ENCODE measurements around the gene RNASE4.
"Not testable (repeated sequence)": the region's sequence is repeated elsewhere in the genome, so short reads cannot be mapped to it uniquely, and the experiment has no call there.

RNASE4 gene

DNA sequence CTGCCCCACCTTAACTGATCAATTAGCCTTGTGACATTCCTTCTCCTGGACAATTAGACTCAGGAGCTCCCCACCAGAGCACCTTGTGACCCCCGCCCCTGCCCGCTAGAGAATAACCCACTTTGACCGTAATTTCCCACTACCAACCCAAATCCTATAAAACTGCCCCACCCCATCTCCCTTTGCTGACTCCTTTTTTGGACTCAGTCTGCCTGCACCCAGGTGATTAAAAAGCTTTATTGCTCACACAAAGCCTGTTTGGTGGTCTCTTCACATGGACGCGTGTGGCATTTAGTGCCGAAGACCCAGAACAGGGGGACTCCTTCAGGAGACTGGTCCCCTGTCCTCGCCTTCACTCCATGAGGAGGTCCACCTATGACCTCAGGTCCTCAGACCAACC lies 16.6 kb downstream of the RNASE4 start:
- not testable (repeated sequence) for H3K4me1 Mint-ChIP-seq (ENCODE audit: low read depth); H3K4me3 Mint-ChIP-seq; H3K36me3 Mint-ChIP-seq (ENCODE audit: low read depth); H3K27me3 Mint-ChIP-seq (ENCODE audit: low read depth); H3K9me3 Mint-ChIP-seq; H3K27ac Mint-ChIP-seq

- H3K27ac Mint-ChIP-seq = no peak overlapping the region
- H3K27me3 Mint-ChIP-seq (ENCODE audit: low read depth) = no peaks in the 10 kb centered on the region
- H3K36me3 Mint-ChIP-seq (ENCODE audit: low read depth) = no peaks in the 10 kb centered on the region
- H3K4me1 Mint-ChIP-seq (ENCODE audit: low read depth) = no peaks in the 10 kb centered on the region
- H3K9me3 Mint-ChIP-seq = no peaks in the 10 kb centered on the region
- H3K4me3 Mint-ChIP-seq = no peak overlapping the region
These were observed 22.4 kb downstream of the RNASE4 start for GRCh38 chr14:20706657-20707355.

DNA sequence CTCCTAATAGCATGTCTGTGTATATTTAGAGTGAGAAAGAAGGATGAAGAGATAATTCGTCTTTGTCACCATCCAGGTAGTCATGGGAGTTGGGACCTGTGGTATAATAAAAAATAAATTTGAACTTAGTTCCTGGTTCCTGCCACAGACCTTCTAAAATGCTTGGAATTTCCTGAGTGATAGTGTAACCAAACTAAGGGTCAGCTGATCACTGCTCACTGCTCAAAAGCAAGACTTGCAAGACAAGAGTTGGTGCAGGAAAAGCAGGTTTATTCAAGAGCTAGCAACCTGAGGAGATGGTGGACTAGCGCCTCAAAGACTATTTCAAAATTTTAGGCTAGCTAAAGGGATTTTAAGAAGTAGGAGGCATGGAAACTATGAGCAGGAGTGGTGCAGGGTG lies 23.3 kb downstream of the RNASE4 start:
- Mint-ChIP-seq H3K27ac (no peak overlapping the region), H3K27me3 (ENCODE audit: low read depth) (no peaks in the 10 kb centered on the region), H3K4me3 (no peak overlapping the region), H3K4me1 (ENCODE audit: low read depth) (no peaks in the 10 kb centered on the region), H3K9me3 (no peaks in the 10 kb centered on the region), H3K36me3 (ENCODE audit: low read depth) (no peaks in the 10 kb centered on the region)

DNA sequence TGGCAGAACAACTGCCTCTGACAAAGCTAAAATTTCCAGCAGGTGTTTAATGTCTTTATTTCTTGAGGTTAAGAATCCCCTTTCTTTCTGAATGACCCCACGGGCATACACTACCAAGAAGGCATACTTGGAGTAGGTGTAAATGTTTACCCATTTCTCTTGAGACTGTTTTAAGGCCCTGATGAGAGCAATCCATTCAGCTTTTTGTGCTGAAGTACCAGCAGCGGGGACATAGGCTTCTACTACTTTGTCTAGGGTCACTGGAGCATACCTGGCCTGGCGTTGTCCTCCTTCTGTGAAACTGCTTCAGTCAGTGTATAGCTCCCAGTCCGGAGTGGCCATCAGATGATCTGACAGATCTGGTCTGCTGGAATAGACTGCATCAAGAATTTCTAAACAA lies 26.9 kb downstream of the RNASE4 start:
- Mint-ChIP-seq H3K4me3 (no peak overlapping the region), H3K4me1 (ENCODE audit: low read depth) (no peaks in the 10 kb centered on the region), H3K27ac (no peak overlapping the region), H3K36me3 (ENCODE audit: low read depth) (no peaks in the 10 kb centered on the region), H3K27me3 (ENCODE audit: low read depth) (peaks cover 12% of the 10 kb centered on the region), H3K9me3 (no peaks in the 10 kb centered on the region)

GRCh38 chr14:20711685-20712084 lies 27.3 kb downstream of the RNASE4 start:
- Mint-ChIP-seq H3K9me3 (no peaks in the 10 kb centered on the region), H3K27ac (no peak overlapping the region), H3K4me1 (ENCODE audit: low read depth) (no peaks in the 10 kb centered on the region), H3K27me3 (ENCODE audit: low read depth) (peaks cover 12% of the 10 kb centered on the region), H3K4me3 (no peak overlapping the region), H3K36me3 (ENCODE audit: low read depth) (no peaks in the 10 kb centered on the region)

- H3K4me1 Mint-ChIP-seq (ENCODE audit: low read depth) = no peaks in the 10 kb centered on the region
- no peaks in the 10 kb centered on the region for H3K9me3 Mint-ChIP-seq
- H3K27ac Mint-ChIP-seq = no peak overlapping the region
- H3K36me3 Mint-ChIP-seq (ENCODE audit: low read depth) = no peaks in the 10 kb centered on the region
- peaks cover 16% of the 10 kb centered on the region for H3K27me3 Mint-ChIP-seq (ENCODE audit: low read depth)
- no peak overlapping the region for H3K4me3 Mint-ChIP-seq
These were observed 28.5 kb downstream of the RNASE4 start for GRCh38 chr14:20712904-20713303.

DNA sequence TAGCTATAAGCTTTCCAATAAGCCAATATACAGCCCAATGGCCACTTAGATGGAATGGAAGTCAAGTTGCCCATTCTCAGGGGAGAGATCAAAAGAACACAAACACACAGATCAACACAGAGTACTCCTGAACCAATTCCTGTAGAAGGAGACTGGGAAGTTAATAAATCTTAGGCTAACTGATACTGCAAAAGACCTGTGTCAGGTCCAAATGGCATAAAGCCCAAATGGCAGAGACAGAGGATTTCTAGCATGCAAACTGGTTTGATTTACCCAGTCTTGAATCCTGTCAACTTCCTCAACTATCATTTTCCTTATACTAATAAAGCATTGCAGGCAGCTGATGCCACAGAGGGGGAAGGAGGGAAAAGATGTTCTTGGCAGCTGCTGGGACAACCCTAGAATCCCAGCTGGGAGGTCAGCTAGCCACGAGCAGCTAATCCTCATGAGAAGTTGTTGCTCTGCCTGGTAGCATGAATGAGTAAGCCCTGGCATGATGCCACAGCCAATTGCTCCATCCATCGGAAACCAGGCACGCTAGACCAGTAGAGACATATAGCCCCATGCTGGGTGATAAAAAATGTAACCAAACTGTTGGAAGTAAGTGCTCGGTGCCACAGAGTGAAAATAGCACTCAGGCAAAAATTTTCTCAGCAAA lies 30.4 kb downstream of the RNASE4 start:
- H3K9me3 Mint-ChIP-seq = no peaks in the 10 kb centered on the region
- no peaks in the 10 kb centered on the region for H3K4me1 Mint-ChIP-seq (ENCODE audit: low read depth)
- H3K36me3 Mint-ChIP-seq (ENCODE audit: low read depth) = no peaks in the 10 kb centered on the region
- peaks cover 16% of the 10 kb centered on the region for H3K27me3 Mint-ChIP-seq (ENCODE audit: low read depth)
- no peak overlapping the region for H3K27ac Mint-ChIP-seq
- H3K4me3 Mint-ChIP-seq = no peak overlapping the region

DNA sequence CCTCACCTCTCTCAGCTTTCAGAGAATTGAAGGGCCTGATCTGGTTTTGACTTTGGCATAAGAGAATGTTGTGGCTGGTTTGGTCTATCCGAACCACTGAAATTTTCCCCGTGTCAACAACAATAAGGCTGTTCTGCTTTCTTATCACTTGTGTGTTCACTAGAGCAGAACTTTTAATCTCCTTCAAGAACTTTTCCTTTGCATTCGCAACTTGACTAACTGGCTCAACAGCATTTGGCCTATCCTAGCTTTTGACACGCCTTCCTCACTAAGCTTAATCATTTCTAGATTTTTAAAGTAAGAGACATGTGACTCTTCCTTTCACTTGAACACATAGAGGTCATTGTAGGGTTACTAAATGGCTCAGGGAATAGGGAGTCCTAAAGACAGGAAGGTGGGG lies 35.4 kb downstream of the RNASE4 start:
- Mint-ChIP-seq H3K4me3 (no peak overlapping the region), H3K36me3 (ENCODE audit: low read depth) (no peaks in the 10 kb centered on the region), H3K27ac (no peak overlapping the region), H3K4me1 (ENCODE audit: low read depth) (no peaks in the 10 kb centered on the region), H3K27me3 (ENCODE audit: low read depth) (peaks cover 29% of the 10 kb centered on the region), H3K9me3 (no peaks in the 10 kb centered on the region)

- H3K4me3 Mint-ChIP-seq = no peak overlapping the region
- no peaks in the 10 kb centered on the region for H3K36me3 Mint-ChIP-seq (ENCODE audit: low read depth)
- H3K4me1 Mint-ChIP-seq (ENCODE audit: low read depth) = no peaks in the 10 kb centered on the region
- peaks cover 33% of the 10 kb centered on the region for H3K27me3 Mint-ChIP-seq (ENCODE audit: low read depth)
- H3K9me3 Mint-ChIP-seq = no peaks in the 10 kb centered on the region
- H3K27ac Mint-ChIP-seq = no peak overlapping the region
These were observed 36.4 kb downstream of the RNASE4 start for GRCh38 chr14:20720741-20721140.

DNA sequence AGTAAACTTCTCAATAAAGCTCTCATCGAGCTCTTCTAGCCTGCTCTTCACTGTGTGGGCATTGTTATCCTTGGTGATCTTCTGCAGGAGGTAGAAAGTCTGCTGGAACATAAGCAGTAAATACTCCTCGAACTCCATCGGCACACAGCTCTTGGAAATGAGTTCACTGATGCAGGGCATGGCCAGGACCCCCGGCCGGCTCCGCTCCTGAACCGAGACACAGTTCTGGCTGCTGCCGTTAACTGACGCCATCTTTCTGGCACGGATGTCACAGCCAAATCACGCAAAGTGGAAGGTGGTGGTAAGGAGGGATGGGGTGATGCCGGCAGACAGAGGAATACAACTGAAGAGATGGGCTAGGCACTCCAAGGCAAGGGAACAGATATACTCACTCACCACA lies 37.7 kb downstream of the RNASE4 start:
- Mint-ChIP-seq H3K9me3 (no peaks in the 10 kb centered on the region), H3K4me1 (ENCODE audit: low read depth) (no peaks in the 10 kb centered on the region), H3K27ac (no peak overlapping the region), H3K4me3 (no peak overlapping the region), H3K27me3 (ENCODE audit: low read depth) (peaks cover 41% of the 10 kb centered on the region), H3K36me3 (ENCODE audit: low read depth) (no peaks in the 10 kb centered on the region)

GRCh38 chr14:20723488-20723887 lies 39.1 kb downstream of the RNASE4 start:
- Mint-ChIP-seq H3K27me3 (ENCODE audit: low read depth) (peaks cover 48% of the 10 kb centered on the region), H3K36me3 (ENCODE audit: low read depth) (no peaks in the 10 kb centered on the region), H3K27ac (no peak overlapping the region), H3K4me3 (no peak overlapping the region), H3K4me1 (ENCODE audit: low read depth) (no peaks in the 10 kb centered on the region), H3K9me3 (no peaks in the 10 kb centered on the region)

GRCh38 chr14:20726121-20726520 lies 41.8 kb downstream of the RNASE4 start:
- H3K27ac Mint-ChIP-seq; H3K4me1 Mint-ChIP-seq (ENCODE audit: low read depth); H3K4me3 Mint-ChIP-seq; H3K9me3 Mint-ChIP-seq; H3K36me3 Mint-ChIP-seq (ENCODE audit: low read depth): not testable (repeated sequence)
- H3K27me3 Mint-ChIP-seq (ENCODE audit: low read depth) = peaks cover 48% of the 10 kb centered on the region

DNA sequence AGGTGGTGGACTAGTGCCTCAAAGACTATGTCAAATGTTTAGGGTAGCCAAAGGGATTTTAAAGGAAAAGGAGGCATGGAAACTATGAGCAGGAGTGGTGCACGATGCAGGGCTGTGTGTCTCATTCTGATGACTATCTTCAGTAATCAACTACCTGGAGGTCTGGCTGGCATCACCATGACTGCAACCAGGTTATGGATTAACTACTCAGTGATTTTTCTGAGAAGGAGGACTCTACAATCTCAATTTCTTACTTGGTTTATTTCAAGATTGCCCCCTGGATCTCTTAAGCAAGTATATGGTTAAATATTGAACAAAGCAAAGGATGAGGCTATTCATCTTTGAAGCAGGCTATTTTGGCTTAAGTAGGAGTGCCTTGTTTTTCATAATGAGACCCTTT lies 42.2 kb downstream of the RNASE4 start:
- Mint-ChIP-seq H3K27ac (no peak overlapping the region), H3K36me3 (ENCODE audit: low read depth) (no peaks in the 10 kb centered on the region), H3K4me1 (ENCODE audit: low read depth) (no peaks in the 10 kb centered on the region), H3K27me3 (ENCODE audit: low read depth) (peaks cover 45% of the 10 kb centered on the region), H3K4me3 (no peak overlapping the region), H3K9me3 (no peaks in the 10 kb centered on the region)

DNA sequence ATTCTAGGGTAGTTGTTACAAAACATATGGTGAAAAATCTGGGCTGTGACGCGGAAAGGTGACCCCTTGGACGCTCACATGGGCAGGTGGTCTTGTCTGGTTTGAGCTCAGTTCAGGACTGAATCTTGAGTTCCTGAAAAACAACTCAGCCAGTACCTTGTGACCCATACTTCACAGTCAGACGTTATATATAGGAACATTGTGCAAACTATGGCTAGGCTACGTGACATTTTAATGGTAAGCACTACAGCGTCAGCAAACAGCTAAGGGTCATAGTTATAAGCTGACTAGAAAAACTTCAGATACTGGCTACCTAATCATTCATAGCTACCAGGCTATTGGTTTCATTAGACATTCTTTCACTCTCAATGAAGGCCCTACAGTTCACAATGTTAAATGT lies 46.5 kb downstream of the RNASE4 start:
- H3K4me1 Mint-ChIP-seq (ENCODE audit: low read depth) = no peaks in the 10 kb centered on the region
- no peaks in the 10 kb centered on the region for H3K9me3 Mint-ChIP-seq
- H3K27me3 Mint-ChIP-seq (ENCODE audit: low read depth) = peaks cover 24% of the 10 kb centered on the region
- no peaks in the 10 kb centered on the region for H3K36me3 Mint-ChIP-seq (ENCODE audit: low read depth)
- no peak overlapping the region for H3K4me3 Mint-ChIP-seq
- no peak overlapping the region for H3K27ac Mint-ChIP-seq

DNA sequence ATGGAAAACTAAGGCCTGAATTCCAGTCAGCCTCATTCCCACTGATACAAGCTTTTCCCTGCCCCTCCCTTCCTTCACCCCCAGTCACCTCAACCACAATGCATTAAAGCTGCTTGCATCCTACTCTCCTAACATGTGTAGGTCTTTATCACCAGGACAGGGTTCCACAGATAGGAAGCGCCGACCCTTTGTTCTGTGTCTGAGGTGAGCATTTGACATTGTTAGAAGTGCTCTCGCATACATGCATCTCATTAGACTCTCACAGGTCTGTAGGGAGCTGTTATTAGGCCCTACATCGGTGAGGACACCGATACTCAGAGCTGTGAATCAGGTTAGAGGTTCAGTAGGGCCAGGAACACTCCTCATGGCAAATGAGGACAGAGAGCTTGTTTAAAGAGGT lies 48.1 kb downstream of the RNASE4 start:
- no peak overlapping the region for H3K4me3 Mint-ChIP-seq
- no peaks in the 10 kb centered on the region for H3K36me3 Mint-ChIP-seq (ENCODE audit: low read depth)
- no peaks in the 10 kb centered on the region for H3K4me1 Mint-ChIP-seq (ENCODE audit: low read depth)
- H3K9me3 Mint-ChIP-seq = no peaks in the 10 kb centered on the region
- no peak overlapping the region for H3K27ac Mint-ChIP-seq
- H3K27me3 Mint-ChIP-seq (ENCODE audit: low read depth) = peaks cover 15% of the 10 kb centered on the region
